MM.1S (cell line): Measurements from ENCODE around the gene SERPINA4.

Source experiments
- CTCF ChIP-seq: fragments of 300-600 bp; sonication (generic); IDR thresholded peaks from 2 replicates; pipeline ENCODE4 v1.5.1; 2016; ENCODE audit warnings: antibody characterized with exemption, low read length, mixed read lengths
- EZH2phosphoT487 ChIP-seq: fragments of 300-600 bp; sonication (generic); IDR thresholded peaks from 2 replicates; pipeline ENCODE4 v1.6.1; 2018; ENCODE audit warnings: antibody characterized with exemption, low read length

GRCh38 chr14:94539181-94539580 is 22.1 kb upstream of the SERPINA4 start:
- TF ChIP-seq CTCF = no peak
- TF ChIP-seq EZH2phosphoT487 = no peak
